ENCODE measurements around the gene AKR1C8.

DNA sequence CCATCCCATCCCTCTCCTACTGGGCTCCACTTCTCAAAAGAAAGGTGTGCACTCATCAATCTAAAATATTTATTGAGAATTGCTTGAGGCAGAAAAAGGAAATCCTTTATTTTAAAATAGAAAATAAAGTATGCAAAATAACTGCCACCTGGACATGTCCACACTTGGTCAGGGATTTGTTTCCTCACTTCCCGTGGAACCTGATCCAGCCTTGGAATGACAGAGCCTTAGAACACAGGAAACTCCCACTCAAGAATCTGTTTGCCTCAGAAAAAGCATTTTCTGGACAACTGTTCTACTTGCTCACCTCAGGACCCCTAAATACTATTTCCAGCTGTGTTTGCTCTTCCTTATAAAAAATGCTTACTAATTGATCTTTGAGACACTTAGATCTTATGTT is 29.0 kb downstream of the AKR1C8 start:
- TF ChIP-seq, protein P1, sequence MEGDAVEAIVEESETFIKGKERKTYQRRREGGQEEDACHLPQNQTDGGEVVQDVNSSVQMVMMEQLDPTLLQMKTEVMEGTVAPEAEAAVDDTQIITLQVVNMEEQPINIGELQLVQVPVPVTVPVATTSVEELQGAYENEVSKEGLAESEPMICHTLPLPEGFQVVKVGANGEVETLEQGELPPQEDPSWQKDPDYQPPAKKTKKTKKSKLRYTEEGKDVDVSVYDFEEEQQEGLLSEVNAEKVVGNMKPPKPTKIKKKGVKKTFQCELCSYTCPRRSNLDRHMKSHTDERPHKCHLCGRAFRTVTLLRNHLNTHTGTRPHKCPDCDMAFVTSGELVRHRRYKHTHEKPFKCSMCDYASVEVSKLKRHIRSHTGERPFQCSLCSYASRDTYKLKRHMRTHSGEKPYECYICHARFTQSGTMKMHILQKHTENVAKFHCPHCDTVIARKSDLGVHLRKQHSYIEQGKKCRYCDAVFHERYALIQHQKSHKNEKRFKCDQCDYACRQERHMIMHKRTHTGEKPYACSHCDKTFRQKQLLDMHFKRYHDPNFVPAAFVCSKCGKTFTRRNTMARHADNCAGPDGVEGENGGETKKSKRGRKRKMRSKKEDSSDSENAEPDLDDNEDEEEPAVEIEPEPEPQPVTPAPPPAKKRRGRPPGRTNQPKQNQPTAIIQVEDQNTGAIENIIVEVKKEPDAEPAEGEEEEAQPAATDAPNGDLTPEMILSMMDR (conservative IDR thresholded peaks at IDR 0.05 in 1 of 2, IDR thresholded peaks at IDR 0.05 in 1 of 2; ENCODE audit: low read depth in 1 of 2, low read length in 2 of 2) = no peak
- TF ChIP-seq EZH2 (IDR thresholded peaks at IDR 0.05; ENCODE audit: low read length, missing control alignments) = no peak

Measured in fibroblast of lung (primary cell).